ENCODE data around the gene SLC43A1. TPM values are rescaled to one million over a fixed set of nuclear protein-coding genes. Genes with fewer than 3 reads are reported as not detected.
A peak's percentile ranks its signal among the peaks of the same experiment; 100 is the strongest.

The SLC43A1 gene
- total RNA-seq, 2 donors from 2014 or later: 18.2 to 20.9 TPM

- no peak overlapping the region for H3K27ac ChIP-seq
- no peaks in the 10 kb centered on the region for H3K27me3 ChIP-seq (replicated peaks; ENCODE audit: insufficient read depth)
- no peak for DNase-seq (ENCODE audit: low spot score)
- H3K4me1 ChIP-seq (replicated peaks): peaks cover 13% of the 10 kb centered on the region
- 68% methylated on average over 14 of the region's 14 CpGs for WGBS
- H3K36me3 ChIP-seq: no peaks in the 10 kb centered on the region
- H3K9me3 ChIP-seq: no peaks in the 10 kb centered on the region
- intact Hi-C loops (cut with DNase I): no loop called here
- TF ChIP-seq, protein P1, sequence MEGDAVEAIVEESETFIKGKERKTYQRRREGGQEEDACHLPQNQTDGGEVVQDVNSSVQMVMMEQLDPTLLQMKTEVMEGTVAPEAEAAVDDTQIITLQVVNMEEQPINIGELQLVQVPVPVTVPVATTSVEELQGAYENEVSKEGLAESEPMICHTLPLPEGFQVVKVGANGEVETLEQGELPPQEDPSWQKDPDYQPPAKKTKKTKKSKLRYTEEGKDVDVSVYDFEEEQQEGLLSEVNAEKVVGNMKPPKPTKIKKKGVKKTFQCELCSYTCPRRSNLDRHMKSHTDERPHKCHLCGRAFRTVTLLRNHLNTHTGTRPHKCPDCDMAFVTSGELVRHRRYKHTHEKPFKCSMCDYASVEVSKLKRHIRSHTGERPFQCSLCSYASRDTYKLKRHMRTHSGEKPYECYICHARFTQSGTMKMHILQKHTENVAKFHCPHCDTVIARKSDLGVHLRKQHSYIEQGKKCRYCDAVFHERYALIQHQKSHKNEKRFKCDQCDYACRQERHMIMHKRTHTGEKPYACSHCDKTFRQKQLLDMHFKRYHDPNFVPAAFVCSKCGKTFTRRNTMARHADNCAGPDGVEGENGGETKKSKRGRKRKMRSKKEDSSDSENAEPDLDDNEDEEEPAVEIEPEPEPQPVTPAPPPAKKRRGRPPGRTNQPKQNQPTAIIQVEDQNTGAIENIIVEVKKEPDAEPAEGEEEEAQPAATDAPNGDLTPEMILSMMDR (IDR thresholded peaks at IDR 0.05): no peak
- H3K4me3 ChIP-seq: no peak overlapping the region
Observed at GRCh38 chr11:57463671-57464538, 51.6 kb downstream of the SLC43A1 start.

DNA sequence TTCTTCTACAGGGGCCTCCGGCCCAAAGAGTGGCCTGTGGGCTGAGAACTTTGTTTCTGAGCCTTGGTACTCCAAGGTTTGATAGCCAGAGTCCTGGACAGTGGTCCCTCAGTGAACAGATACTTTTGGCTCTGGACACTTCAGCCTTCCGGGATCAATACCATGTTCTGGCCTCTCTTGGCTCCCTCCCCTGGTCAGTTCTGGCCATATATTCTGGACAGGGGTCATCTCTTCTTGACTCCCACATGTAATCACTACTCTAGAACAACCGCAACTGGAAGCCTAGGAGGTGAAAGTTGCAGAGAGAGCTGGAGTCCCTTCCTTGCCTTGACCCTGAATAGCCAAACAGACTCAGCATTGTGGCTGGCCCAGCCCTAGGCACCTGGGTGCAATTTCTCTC, 52.9 kb downstream of the SLC43A1 start:
- intact Hi-C loops (cut with DNase I): no loop called here
- no peak overlapping the region for H3K27ac ChIP-seq
- no peak for TF ChIP-seq POLR2A (IDR thresholded peaks at IDR 0.05)
- TF ChIP-seq POLR2AphosphoS5 (IDR thresholded peaks at IDR 0.05): no peak
- TF ChIP-seq, protein P1 (IDR thresholded peaks at IDR 0.05): no peak
- H3K4me3 ChIP-seq: no peak overlapping the region
- 85% methylated on average over 3 of the region's 3 CpGs for WGBS
- H3K36me3 ChIP-seq: no peaks in the 10 kb centered on the region
- no peak for DNase-seq (ENCODE audit: low spot score)
- H3K9me3 ChIP-seq: no peaks in the 10 kb centered on the region
- H3K27me3 ChIP-seq (replicated peaks; ENCODE audit: insufficient read depth): no peaks in the 10 kb centered on the region
- peaks cover 13% of the 10 kb centered on the region for H3K4me1 ChIP-seq (replicated peaks)

- H3K36me3 ChIP-seq: no peaks in the 10 kb centered on the region
- peaks cover 2% of the 10 kb centered on the region for H3K27me3 ChIP-seq (replicated peaks; ENCODE audit: insufficient read depth)
- no peaks in the 10 kb centered on the region for H3K9me3 ChIP-seq
- no peak for DNase-seq (ENCODE audit: low spot score)
- no peak overlapping the region for H3K27ac ChIP-seq
- TF ChIP-seq POLR2A (IDR thresholded peaks at IDR 0.05) (no peak), POLR2AphosphoS5 (IDR thresholded peaks at IDR 0.05) (no peak)
- TF ChIP-seq, protein P1 (IDR thresholded peaks at IDR 0.05): no peak
- peaks cover 13% of the 10 kb centered on the region for H3K4me1 ChIP-seq (replicated peaks)
- intact Hi-C loops (cut with DNase I): no loop called here
- H3K4me3 ChIP-seq: no peak overlapping the region
- WGBS: 60% methylated on average over 16 of the region's 16 CpGs
Observed at GRCh38 chr11:57461841-57462489, 53.5 kb downstream of the SLC43A1 start.

- TF ChIP-seq POLR2AphosphoS5 (IDR thresholded peaks at IDR 0.05): no peak
- peaks cover 13% of the 10 kb centered on the region for H3K4me1 ChIP-seq (replicated peaks)
- peaks cover 3% of the 10 kb centered on the region for H3K27me3 ChIP-seq (replicated peaks; ENCODE audit: insufficient read depth)
- intact Hi-C loops (cut with DNase I): no loop called here
- peak overlapping the region; percentile 25 to 37 for H3K4me3 ChIP-seq
- H3K9me3 ChIP-seq: no peaks in the 10 kb centered on the region
- 7% methylated on average over 41 of the region's 50 CpGs for WGBS
- H3K27ac ChIP-seq: no peak overlapping the region
- no peaks in the 10 kb centered on the region for H3K36me3 ChIP-seq
- DNase-seq (ENCODE audit: low spot score): no peak
Observed at GRCh38 chr11:57460758-57461749, 54.4 kb downstream of the SLC43A1 start.

Measured in prostate gland (tissue), 2 donors.